DMS114 treated with DMSO at 0.1 percent for 48 hours (cell line): Measurements from ENCODE around the gene RHOXF1.
A peak's percentile ranks its signal among the peaks of the same experiment; 100 is the strongest.
"Not testable (repeated sequence)": the region's sequence is repeated elsewhere in the genome, so short reads cannot be mapped to it uniquely, and the experiment has no call there.

Experiments used
- DNase-seq: peaks from one replicate; lab custom pipeline; 2025; ENCODE audit not compliant: unreplicated experiment; lab: John Stamatoyannopoulos, UW

The RHOXF1 gene

DNA sequence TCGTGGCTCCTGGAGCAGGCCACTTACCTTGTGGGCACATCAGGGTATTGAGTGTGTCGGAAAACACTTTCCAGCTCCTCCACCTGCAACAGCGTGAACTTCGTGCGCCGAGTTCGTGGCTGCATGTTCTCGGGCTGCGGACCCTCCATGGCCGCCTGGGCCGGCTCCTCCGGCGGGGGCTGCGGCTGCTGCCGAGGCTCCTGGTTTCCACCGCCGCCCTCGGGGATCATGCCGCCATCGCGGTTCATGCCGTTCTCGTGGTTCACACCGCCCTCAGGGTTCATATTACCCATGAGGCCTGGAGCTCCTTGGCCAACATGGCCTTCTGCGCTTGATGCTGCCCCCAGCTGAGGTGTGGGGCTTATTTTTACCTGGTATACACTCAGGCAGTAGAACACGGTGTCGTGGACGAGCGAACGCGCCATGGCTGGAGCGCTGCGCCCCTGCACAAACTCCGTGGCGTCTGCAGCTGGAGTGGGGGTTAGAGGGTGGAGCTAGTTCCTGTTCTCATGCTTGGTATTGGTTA is at the start of gene RHOXF1:
Gene RHOXF1, minus strand, starts transcription at position 476 of the 526 bp plus-strand sequence. Its CDS starts 51 bp downstream, at position 425.
- no peak for DNase-seq

DNA sequence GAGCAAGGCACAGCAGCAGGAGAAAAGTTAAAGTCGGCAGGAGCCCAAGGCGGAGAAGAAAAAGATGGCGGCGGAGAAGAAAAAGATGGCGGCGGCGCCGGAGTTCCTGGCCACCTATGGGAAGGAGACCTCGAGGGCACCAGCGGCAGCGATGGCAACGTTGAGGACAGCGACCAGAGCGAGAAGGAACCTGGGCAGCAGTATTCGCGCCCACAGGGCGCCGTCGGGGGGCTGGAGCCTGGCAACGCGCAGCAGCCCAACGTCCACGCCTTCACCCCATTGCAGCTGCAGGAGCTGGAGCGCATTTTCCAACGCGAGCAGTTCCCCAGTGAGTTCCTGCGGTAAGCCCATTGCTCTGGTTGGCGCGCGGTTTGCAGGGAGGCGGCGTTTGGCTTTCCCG is 43.4 kb upstream of the RHOXF1 start:
- DNase-seq, result not testable (repeated sequence)

DNA sequence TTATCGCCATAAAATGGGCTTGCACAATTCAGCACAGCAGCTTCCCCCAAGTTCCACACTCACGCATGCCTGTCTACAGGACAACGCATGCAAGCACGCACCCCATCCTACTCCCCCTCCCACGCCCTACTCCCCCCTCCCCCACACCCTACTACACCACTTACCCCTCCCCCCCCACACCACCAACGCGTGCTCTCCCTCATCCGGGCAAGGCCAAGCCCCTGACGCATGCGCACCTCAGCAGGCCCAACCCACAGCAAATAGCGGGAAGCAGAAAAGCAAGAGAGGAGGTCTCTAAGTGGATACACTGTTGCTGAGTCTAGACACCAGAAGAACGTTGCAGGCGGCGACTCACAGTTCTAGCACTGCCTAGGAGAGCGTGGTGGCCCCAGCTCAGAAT is 42.6 kb upstream of the RHOXF1 start, which contains the start of gene RHOXF2:
Gene RHOXF2, plus strand, starts transcription at position 301 of the 400 bp plus-strand sequence. CDS start 138 bp downstream, outside the sequence.
- DNase-seq, result not testable (repeated sequence)

DNA sequence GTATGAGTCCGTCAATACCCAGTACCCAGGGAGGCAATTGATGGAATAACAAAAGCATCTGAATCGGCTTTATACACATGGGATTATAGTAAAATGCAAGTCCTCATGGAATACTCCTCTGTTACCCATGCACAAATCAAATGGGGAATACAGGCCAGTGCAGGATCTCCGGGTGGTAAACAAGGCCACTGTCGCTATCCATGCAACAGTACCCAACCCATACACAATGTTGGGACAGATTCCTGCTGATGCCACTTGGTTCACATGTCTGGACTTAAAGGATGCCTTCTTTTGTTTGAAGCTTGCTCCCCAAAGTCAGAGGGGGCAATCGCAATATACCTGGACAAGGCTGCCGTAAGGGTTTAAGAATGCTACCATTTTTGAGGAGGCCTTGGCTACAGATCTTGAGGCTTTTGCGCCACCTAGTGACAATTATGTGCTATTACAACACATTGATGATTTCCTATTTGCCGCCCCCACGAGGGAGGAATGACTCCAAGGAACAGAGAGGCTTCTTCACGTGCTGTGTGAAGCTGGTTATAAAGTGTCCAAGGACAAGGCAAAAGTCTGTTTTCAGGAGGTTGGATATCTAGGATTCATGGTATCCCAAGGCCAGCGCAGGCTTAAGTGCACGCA is 34.5 kb upstream of the RHOXF1 start:
- DNase-seq, result not testable (repeated sequence)

- no peak for DNase-seq
Measured at GRCh38 chrX:120147537-120147936, 31.8 kb upstream of the RHOXF1 start.

- not testable (repeated sequence) for DNase-seq
Measured at GRCh38 chrX:120146323-120146722, 30.6 kb upstream of the RHOXF1 start.

- no peak for DNase-seq
Measured at GRCh38 chrX:120145295-120145925, 29.7 kb upstream of the RHOXF1 start.

DNA sequence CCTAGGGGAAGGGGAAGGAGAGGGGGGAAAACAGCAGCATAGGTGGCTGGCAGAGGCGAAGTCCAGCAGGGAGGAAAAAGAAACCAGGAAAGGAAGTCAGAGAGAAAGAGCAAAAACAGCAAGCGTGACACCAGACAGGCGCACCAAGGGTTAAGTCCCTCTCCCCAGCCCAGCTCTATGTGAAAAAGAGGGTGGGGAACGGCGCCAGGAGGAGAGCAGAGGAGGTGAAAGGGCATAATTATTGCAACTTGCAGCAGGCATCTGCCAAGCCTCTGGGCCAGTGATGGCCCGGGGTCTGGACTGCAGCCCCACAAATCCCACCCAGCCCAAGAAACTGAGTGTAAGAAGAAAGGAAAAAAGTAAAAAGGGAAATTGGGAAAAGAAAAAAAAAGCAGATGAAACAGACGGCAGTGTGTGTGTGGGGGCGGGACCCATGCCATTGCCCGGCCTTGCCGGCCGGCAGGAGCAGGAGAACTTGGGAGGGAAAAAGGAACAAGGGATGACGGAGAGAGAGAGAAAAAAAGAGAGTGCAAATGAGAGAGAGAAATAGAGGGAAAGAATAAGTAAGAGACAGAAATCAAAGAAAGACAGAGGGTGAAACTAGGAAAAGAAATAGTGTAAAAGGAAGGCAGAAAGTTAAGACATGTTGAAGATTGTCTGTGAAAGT is 28.6 kb upstream of the RHOXF1 start:
- no peak for DNase-seq

DNA sequence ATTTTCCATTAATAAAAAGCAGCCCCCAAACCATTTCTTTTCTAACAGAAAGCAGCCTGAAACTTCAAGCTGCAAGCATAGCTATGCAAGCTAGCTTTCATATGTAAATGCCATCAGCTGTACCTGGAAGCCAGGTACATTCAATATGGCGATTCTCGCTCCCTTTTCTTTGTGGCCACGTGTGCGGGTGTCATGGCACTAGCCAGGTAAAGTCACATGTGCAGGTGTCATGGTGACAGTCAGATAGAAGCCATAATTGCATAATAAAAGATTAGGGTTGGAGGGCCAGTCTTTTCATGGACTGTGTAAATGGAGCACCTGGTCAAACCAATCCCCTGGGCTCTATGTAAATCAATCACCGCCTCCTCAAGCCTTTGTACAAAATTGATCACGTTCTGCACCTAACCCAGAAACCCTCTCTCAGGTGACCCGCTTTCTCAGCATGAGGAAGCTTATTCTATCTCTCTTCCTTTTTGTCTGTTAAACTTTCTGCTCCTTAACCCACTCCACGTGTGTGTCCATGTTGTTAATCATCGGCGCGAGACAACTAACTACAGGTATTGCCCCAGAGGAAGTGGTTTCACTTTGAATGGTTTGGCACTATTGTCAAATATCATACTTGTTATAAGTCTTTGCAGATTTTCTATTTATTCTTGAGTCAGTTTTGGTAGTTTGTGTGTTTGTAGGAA is 24.7 kb upstream of the RHOXF1 start:
- DNase-seq, result no peak

DNA sequence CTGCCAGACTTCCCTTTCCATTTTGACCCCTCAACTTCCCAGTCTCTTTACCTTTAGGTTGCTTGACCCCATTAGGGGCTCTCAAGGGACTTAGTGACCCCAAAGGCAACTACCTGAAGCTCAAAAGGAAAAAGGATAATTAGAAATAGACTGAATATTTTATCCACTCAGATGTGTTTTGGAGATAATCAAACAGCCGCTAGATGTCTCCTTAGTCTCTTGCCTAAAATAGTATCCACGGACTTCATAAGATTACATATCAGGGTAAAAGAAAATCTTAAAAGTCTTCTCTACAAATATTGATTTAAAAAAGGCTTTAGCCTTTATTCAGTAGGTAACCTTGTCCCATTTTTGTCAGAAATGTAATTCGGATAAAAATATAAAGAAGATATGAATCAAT is 21.7 kb upstream of the RHOXF1 start:
- DNase-seq, result peak; percentile 0

- no peak for DNase-seq
Measured at GRCh38 chrX:120136840-120137239, 21.1 kb upstream of the RHOXF1 start.

DNA sequence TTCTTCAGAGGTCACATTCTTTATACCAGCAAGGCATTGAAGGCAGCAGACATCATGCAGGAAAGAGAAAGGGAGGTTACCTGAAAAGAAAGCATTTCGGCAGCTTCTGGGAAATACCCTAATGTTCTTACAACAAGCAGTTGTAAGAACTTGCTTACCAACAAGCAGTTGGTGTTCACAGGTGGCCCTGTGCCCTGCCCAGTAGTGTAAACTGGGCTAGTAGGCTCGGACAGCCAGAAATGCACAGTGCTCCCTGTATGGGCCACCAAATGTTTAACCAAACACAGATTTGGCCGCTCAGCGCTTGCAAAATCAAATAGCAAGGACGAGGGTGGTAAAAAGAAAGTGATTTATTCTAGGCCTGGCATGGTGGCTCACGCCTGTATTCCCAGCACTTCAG is 20.4 kb upstream of the RHOXF1 start:
- DNase-seq, result no peak

GRCh38 chrX:120128306-120128846 is 12.7 kb upstream of the RHOXF1 start:
- not testable (repeated sequence) for DNase-seq

DNA sequence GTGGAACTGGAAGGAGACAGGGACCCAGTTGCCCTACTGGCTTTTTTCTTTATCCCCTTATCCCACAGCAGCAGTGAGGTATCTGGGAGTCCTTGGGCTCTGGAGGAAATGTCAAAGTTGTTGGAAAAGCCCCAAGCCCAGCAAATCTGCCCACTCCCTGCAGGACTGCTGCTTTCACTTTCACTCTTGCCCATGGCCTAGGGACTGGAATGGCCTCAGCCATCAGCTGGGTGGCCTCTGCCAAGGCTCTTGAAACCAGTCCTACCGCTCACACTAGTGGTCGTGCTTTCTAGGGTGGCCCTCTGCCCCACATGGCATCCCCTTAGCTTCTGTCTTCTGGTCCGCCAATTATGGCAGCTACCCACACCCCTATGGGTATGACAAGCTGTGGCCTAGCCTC is 9.7 kb upstream of the RHOXF1 start:
- no peak for DNase-seq

DNA sequence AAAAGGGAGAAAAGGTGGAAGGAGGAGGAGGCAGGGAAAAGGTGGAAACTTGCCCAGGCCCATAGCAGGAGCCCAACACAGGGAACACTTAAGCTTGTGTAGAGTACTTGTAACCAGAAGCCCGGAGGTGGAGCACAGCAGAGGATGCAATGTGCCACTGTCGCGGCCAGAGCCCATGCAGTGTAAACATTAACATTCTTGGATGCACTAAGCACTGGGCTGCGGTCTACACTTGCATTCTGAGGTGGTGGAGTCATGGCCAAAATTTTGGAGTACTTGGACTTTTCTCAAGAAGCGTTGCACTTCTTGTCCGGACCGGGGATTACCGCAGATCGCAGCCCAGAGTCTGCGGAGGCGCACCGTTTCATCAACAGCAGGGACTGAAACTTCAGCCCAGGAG is 4.5 kb upstream of the RHOXF1 start:
- DNase-seq, result no peak

DNA sequence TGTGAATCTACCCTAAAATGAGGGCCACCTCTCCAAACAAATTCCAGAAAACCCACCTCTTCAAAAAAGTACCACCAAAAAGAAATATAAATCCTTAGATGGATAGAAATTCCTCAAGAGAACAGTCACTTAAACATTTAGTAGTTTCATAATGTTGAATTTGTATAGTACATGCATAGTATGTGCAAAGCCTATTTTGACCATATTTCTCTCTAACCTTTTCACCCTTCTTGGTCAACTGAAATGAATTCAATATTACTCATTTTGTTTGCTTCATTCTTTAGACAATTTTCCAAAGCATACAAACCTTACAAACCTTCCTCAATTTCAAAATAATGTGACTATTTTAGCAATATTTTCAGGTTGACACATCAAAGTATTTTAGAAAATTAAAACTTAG is 4.1 kb downstream of the RHOXF1 start:
- no peak for DNase-seq

GRCh38 chrX:120109378-120109777 is 6.3 kb downstream of the RHOXF1 start:
- no peak for DNase-seq

- DNase-seq, result not testable (repeated sequence)
Measured at GRCh38 chrX:120104707-120105106, 11.0 kb downstream of the RHOXF1 start.

DNA sequence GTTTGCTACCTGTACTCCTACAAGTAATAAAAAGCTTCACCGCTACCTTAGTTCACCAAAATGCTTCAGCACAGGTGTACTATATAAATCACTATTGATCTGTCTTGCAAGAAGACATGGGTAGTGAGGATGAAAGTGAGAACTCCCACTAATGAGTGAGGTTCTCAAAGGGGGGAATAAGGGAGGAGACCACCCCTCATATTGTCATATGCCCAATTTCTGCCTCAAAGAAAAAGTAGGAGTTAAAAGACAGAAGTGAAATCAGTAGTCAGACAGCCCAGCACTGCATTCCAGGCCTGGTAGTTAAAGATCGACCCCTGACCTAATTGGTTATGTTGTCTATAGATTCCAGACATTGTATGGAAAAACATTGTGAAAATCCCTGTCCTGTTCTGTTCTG is 14.7 kb downstream of the RHOXF1 start:
- not testable (repeated sequence) for DNase-seq

GRCh38 chrX:120090208-120090607 is 25.5 kb downstream of the RHOXF1 start:
- DNase-seq, result no peak
